Cardiac atrium fibroblast (primary cell): ENCODE measurements around the gene ABCA5. TPM values are rescaled to one million over a fixed set of nuclear protein-coding genes. Genes with fewer than 3 reads are reported as not detected.

ENCODE experiments used
- total RNA-seq: library from RNA; depleted of rRNA; stranded (reverse); fragments of >200 nt; gene quantifications from 2 replicates; pipeline ENCODE4 v1.2.3, GENCODE V29; 2015

The ABCA5 gene
- total RNA-seq: 6.3 and 7.2 TPM in 2 replicates

GRCh38 chr17:69327060-69327831, at the start of gene ABCA5:
ABCA5 (minus strand) TSS chr17:69327133; CDS start chr17:69314415, 12,718 bp downstream.

DNA sequence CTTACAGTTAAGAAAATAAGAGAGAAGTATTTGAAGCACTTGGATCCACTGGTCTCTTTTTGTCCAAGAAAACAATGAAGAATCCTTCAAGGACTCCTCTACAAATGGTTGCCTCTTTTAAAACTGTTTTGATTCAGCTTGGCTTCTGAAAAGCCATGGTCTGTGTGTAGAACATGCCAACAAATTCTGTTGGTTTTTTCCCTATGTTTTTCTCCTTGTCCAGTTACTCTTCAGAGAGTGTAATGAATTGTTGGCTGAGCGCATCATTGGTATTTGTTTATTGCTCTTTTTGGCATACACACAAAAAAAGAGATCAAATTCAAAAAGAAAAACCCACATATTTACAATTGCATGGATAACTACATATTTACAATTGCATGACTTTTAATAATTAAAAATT, 98.4 kb downstream of the ABCA5 start, which contains the start of gene ABCA10:
Gene ABCA10 (minus strand): TSS at position 249 of the 400 bp plus-strand sequence. CDS start 3,466 bp downstream, outside the sequence.

Other genes starting within 250 kb of the ABCA5 start
- 53.5 and 73.7 TPM in 2 replicates for gene ABCA6, start 185.2 kb downstream of the ABCA5 start, total RNA-seq
- 0.32 TPM in 1 of 2 replicates, not detected in the other for gene ABCA10, start 98.3 kb downstream of the ABCA5 start, total RNA-seq
- gene MAP2K6, start 87.6 kb upstream of the ABCA5 start, total RNA-seq: under 0.01 TPM in 2 replicates